ENCODE data around the gene NBDY. TPM values are rescaled to one million over a fixed set of nuclear protein-coding genes. Genes with fewer than 3 reads are reported as not detected.

NBDY gene
- total RNA-seq, 1 donor from 2014 or later = 33.9 TPM

- Mint-ChIP-seq H3K27ac (no peak overlapping the region), H3K4me1 (ENCODE audit: low read depth) (peaks cover 27% of the 10 kb centered on the region), H3K9me3 (no peaks in the 10 kb centered on the region), H3K27me3 (ENCODE audit: low read depth) (no peaks in the 10 kb centered on the region), H3K36me3 (ENCODE audit: low read depth) (peaks cover 8% of the 10 kb centered on the region), H3K4me3 (ENCODE audit: low read depth) (no peak overlapping the region)
- intact Hi-C loops (cut with micrococcal nuclease) = no loop called here
- no peak for DNase-seq (ENCODE audit: low spot score)
These were observed 54.4 kb downstream of the NBDY start for GRCh38 chrX:56783450-56783831.

- intact Hi-C loops (cut with micrococcal nuclease) = no loop called here
- H3K27ac Mint-ChIP-seq = no peak overlapping the region
- H3K36me3 Mint-ChIP-seq (ENCODE audit: low read depth) = peaks cover 8% of the 10 kb centered on the region
- H3K27me3 Mint-ChIP-seq (ENCODE audit: low read depth) = no peaks in the 10 kb centered on the region
- H3K4me1 Mint-ChIP-seq (ENCODE audit: low read depth) = peaks cover 27% of the 10 kb centered on the region
- no peaks in the 10 kb centered on the region for H3K9me3 Mint-ChIP-seq
- H3K4me3 Mint-ChIP-seq (ENCODE audit: low read depth) = no peak overlapping the region
- DNase-seq (ENCODE audit: low spot score) = no peak
These were observed 55.1 kb downstream of the NBDY start for GRCh38 chrX:56783996-56784620.

GRCh38 chrX:56784666-56785065 lies 55.6 kb downstream of the NBDY start:
- intact Hi-C loops (cut with micrococcal nuclease) = no loop called here
- Mint-ChIP-seq H3K36me3 (ENCODE audit: low read depth) (peaks cover 8% of the 10 kb centered on the region), H3K4me1 (ENCODE audit: low read depth) (peaks cover 27% of the 10 kb centered on the region), H3K4me3 (ENCODE audit: low read depth) (no peak overlapping the region), H3K9me3 (no peaks in the 10 kb centered on the region), H3K27me3 (ENCODE audit: low read depth) (no peaks in the 10 kb centered on the region), H3K27ac (no peak overlapping the region)
- no peak for DNase-seq (ENCODE audit: low spot score)

GRCh38 chrX:56785442-56785841 lies 56.4 kb downstream of the NBDY start:
- peaks cover 27% of the 10 kb centered on the region for H3K4me1 Mint-ChIP-seq (ENCODE audit: low read depth)
- no peaks in the 10 kb centered on the region for H3K9me3 Mint-ChIP-seq
- no peak for DNase-seq (ENCODE audit: low spot score)
- H3K27ac Mint-ChIP-seq = no peak overlapping the region
- peaks cover 8% of the 10 kb centered on the region for H3K36me3 Mint-ChIP-seq (ENCODE audit: low read depth)
- no peaks in the 10 kb centered on the region for H3K27me3 Mint-ChIP-seq (ENCODE audit: low read depth)
- intact Hi-C loops (cut with micrococcal nuclease) = no loop called here
- no peak overlapping the region for H3K4me3 Mint-ChIP-seq (ENCODE audit: low read depth)

- intact Hi-C loops (cut with micrococcal nuclease) = no loop called here
- Mint-ChIP-seq H3K36me3 (ENCODE audit: low read depth) (peaks cover 12% of the 10 kb centered on the region), H3K27me3 (ENCODE audit: low read depth) (no peaks in the 10 kb centered on the region), H3K27ac (peak overlapping the region; percentile 56), H3K9me3 (no peaks in the 10 kb centered on the region), H3K4me1 (ENCODE audit: low read depth) (peaks cover 22% of the 10 kb centered on the region), H3K4me3 (ENCODE audit: low read depth) (no peak overlapping the region)
- DNase-seq (ENCODE audit: low spot score) = no peak
These were observed 58.1 kb downstream of the NBDY start for GRCh38 chrX:56786889-56787733.

GRCh38 chrX:56787734-56788152 lies 58.7 kb downstream of the NBDY start:
- no peaks in the 10 kb centered on the region for H3K9me3 Mint-ChIP-seq

GRCh38 chrX:56788229-56788628 lies 59.2 kb downstream of the NBDY start:
- no peak for DNase-seq (ENCODE audit: low spot score)
- no peak overlapping the region for H3K27ac Mint-ChIP-seq
- H3K4me1 Mint-ChIP-seq (ENCODE audit: low read depth) = peaks cover 20% of the 10 kb centered on the region
- H3K4me3 Mint-ChIP-seq (ENCODE audit: low read depth) = no peak overlapping the region
- H3K36me3 Mint-ChIP-seq (ENCODE audit: low read depth) = peaks cover 14% of the 10 kb centered on the region
- intact Hi-C loops (cut with micrococcal nuclease) = no loop called here
- no peaks in the 10 kb centered on the region for H3K27me3 Mint-ChIP-seq (ENCODE audit: low read depth)
- no peaks in the 10 kb centered on the region for H3K9me3 Mint-ChIP-seq

More at GRCh38 chrX:56787734-56788152, 58.7 kb downstream of the NBDY start:
- intact Hi-C loops (cut with micrococcal nuclease) = no loop called here
- no peak overlapping the region for H3K27ac Mint-ChIP-seq
- H3K4me1 Mint-ChIP-seq (ENCODE audit: low read depth) = peaks cover 20% of the 10 kb centered on the region
- no peaks in the 10 kb centered on the region for H3K27me3 Mint-ChIP-seq (ENCODE audit: low read depth)
- DNase-seq (ENCODE audit: low spot score) = no peak
- no peak overlapping the region for H3K4me3 Mint-ChIP-seq (ENCODE audit: low read depth)
- peaks cover 14% of the 10 kb centered on the region for H3K36me3 Mint-ChIP-seq (ENCODE audit: low read depth)

- H3K4me3 Mint-ChIP-seq (ENCODE audit: low read depth) = no peak overlapping the region
- DNase-seq (ENCODE audit: low spot score) = peak; percentile 29
- intact Hi-C loops (cut with micrococcal nuclease) = no loop called here
These were observed 59.7 kb downstream of the NBDY start for GRCh38 chrX:56788717-56789122.

GRCh38 chrX:56789518-56790070 lies 60.6 kb downstream of the NBDY start:
- DNase-seq (ENCODE audit: low spot score) = no peak
- Mint-ChIP-seq H3K4me1 (ENCODE audit: low read depth) (peaks cover 24% of the 10 kb centered on the region), H3K36me3 (ENCODE audit: low read depth) (peaks cover 14% of the 10 kb centered on the region), H3K27ac (no peak overlapping the region), H3K4me3 (ENCODE audit: low read depth) (no peak overlapping the region), H3K27me3 (ENCODE audit: low read depth) (no peaks in the 10 kb centered on the region), H3K9me3 (no peaks in the 10 kb centered on the region)
- intact Hi-C loops (cut with micrococcal nuclease) = no loop called here

More at GRCh38 chrX:56788717-56789122, 59.7 kb downstream of the NBDY start:
- Mint-ChIP-seq H3K36me3 (ENCODE audit: low read depth) (peaks cover 14% of the 10 kb centered on the region), H3K27me3 (ENCODE audit: low read depth) (no peaks in the 10 kb centered on the region), H3K9me3 (no peaks in the 10 kb centered on the region), H3K27ac (peak overlapping the region; percentile 49), H3K4me1 (ENCODE audit: low read depth) (peaks cover 24% of the 10 kb centered on the region)

GRCh38 chrX:56790778-56791177 lies 61.7 kb downstream of the NBDY start:
- Mint-ChIP-seq H3K4me1 (ENCODE audit: low read depth) (peaks cover 24% of the 10 kb centered on the region), H3K9me3 (no peaks in the 10 kb centered on the region), H3K4me3 (ENCODE audit: low read depth) (no peak overlapping the region), H3K27me3 (ENCODE audit: low read depth) (no peaks in the 10 kb centered on the region), H3K27ac (no peak overlapping the region), H3K36me3 (ENCODE audit: low read depth) (peaks cover 14% of the 10 kb centered on the region)
- DNase-seq (ENCODE audit: low spot score) = no peak
- intact Hi-C loops (cut with micrococcal nuclease) = no loop called here

- Mint-ChIP-seq H3K9me3 (no peaks in the 10 kb centered on the region), H3K36me3 (ENCODE audit: low read depth) (peaks cover 14% of the 10 kb centered on the region), H3K27ac (no peak overlapping the region), H3K4me1 (ENCODE audit: low read depth) (peaks cover 22% of the 10 kb centered on the region), H3K27me3 (ENCODE audit: low read depth) (no peaks in the 10 kb centered on the region), H3K4me3 (ENCODE audit: low read depth) (no peak overlapping the region)
- DNase-seq (ENCODE audit: low spot score) = no peak
- intact Hi-C loops (cut with micrococcal nuclease) = no loop called here
These were observed 62.4 kb downstream of the NBDY start for GRCh38 chrX:56791456-56791855.

GRCh38 chrX:56792270-56793111 lies 63.4 kb downstream of the NBDY start:
- no peaks in the 10 kb centered on the region for H3K27me3 Mint-ChIP-seq (ENCODE audit: low read depth)
- DNase-seq (ENCODE audit: low spot score) = no peak
- no peaks in the 10 kb centered on the region for H3K9me3 Mint-ChIP-seq
- intact Hi-C loops (cut with micrococcal nuclease) = no loop called here
- H3K36me3 Mint-ChIP-seq (ENCODE audit: low read depth) = peaks cover 10% of the 10 kb centered on the region
- no peak overlapping the region for H3K27ac Mint-ChIP-seq
- H3K4me1 Mint-ChIP-seq (ENCODE audit: low read depth) = peaks cover 17% of the 10 kb centered on the region
- H3K4me3 Mint-ChIP-seq (ENCODE audit: low read depth) = no peak overlapping the region
